Endothelial cell of umbilical vein (primary cell): ENCODE data around the gene APBB1. TPM values are rescaled to one million over a fixed set of nuclear protein-coding genes. Genes with fewer than 3 reads are reported as not detected.
A peak's percentile ranks its signal among the peaks of the same experiment; 100 is the strongest.

Experiments used
- BruUV-seq: library from RNA; stranded (reverse); fragments of 400-500 nt; replicated peaks from 2 replicates; lab custom pipeline; 2021; lab: Mats Ljungman, UMichigan
- CTCF ChIA-PET: fragments of 300-600, 350-600 bp; sonication (Branson Sonifier 250); formaldehyde crosslinking; loops from one replicate; lab custom pipeline; 2021; ENCODE audit warnings: antibody characterized with exemption, inconsistent platforms; lab: Charles Lee
- POLR2A ChIA-PET: fragments of 300-600, 350-600 bp; sonication (Branson Sonifier 250); formaldehyde crosslinking; loops from one replicate; lab custom pipeline; 2021; ENCODE audit warnings: antibody characterized with exemption, inconsistent platforms; lab: Charles Lee
- DNase-seq: peaks from one replicate; pipeline ENCODE4 v3.0.0-alpha.2; 2011; ENCODE audit warnings: low read depth, low spot score
- FAIRE-seq: peaks from 2 replicates; lab custom pipeline; 2011; peaks lifted over from hg19 to GRCh38; lab: Jason Lieb, UNC
- H2AFZ ChIP-seq: 2 replicates; pipeline ENCODE4 v1.6.0; 2012; ENCODE audit warnings: low read depth, low read length, control low read depth, inconsistent platforms
- H3K27ac ChIP-seq: 2 replicates; pipeline ENCODE4 v1.5.1; 2011; ENCODE audit warnings: low read depth, mild to moderate bottlenecking, control low read depth, low read length, moderate library complexity; ENCODE audit not compliant: insufficient read depth
- H3K27me3 ChIP-seq, 2 experiments: 2 replicates each; pipeline versions ENCODE4 v1.6.0 to v1.6.1; 2011; ENCODE audit warnings: low read length in 2 of 2, mixed read lengths in 1 of 2; ENCODE audit not compliant: control insufficient read depth in 2 of 2, insufficient read depth in 2 of 2
- H3K36me3 ChIP-seq, 2 experiments: 2 replicates in 1 of 2; 3 replicates in 1 of 2; pipeline ENCODE4 v1.5.1; 2011; ENCODE audit warnings: low read length in 2 of 2, mild to moderate bottlenecking in 1 of 2, moderate library complexity in 1 of 2; ENCODE audit not compliant: control insufficient read depth in 2 of 2, insufficient read depth in 2 of 2; ENCODE audit errors: extremely low read depth in 1 of 2
- H3K4me1 ChIP-seq: 3 replicates; pipeline ENCODE4 v1.5.1; 2011; ENCODE audit warnings: mild to moderate bottlenecking, low read length; ENCODE audit not compliant: control insufficient read depth, insufficient read depth; ENCODE audit errors: extremely low read depth
- H3K4me2 ChIP-seq: 2 replicates; pipeline ENCODE4 v1.6.1; 2011; ENCODE audit warnings: low read length, control low read depth, mixed read lengths; ENCODE audit not compliant: insufficient read depth
- H3K4me3 ChIP-seq, 3 experiments: fragments of 200-600 bp in 1 of 3; sonication (generic), shearing (Covaris generic) in 1 of 3; replicated peaks in 1 of 3; 2 replicates each; pipeline ENCODE4 v1.5.1; 2011 to 2016; ENCODE audit warnings: control low read depth in 3 of 3, low read length in 3 of 3, mild to moderate bottlenecking in 2 of 3, inconsistent platforms in 1 of 3, low read depth in 1 of 3, moderate library complexity in 1 of 3; ENCODE audit not compliant: insufficient read depth in 1 of 3
- H3K79me2 ChIP-seq: 2 replicates; pipeline ENCODE4 v1.6.0; 2012; ENCODE audit warnings: low read length, inconsistent platforms; ENCODE audit not compliant: control insufficient read depth, insufficient read depth
- H3K9ac ChIP-seq: replicated peaks from 2 replicates; pipeline ENCODE3; 2011; ENCODE audit warnings: low read length, control low read depth; ENCODE audit not compliant: insufficient read depth; ENCODE audit errors: extremely low read depth
- H3K9me1 ChIP-seq: replicated peaks from 3 replicates; pipeline ENCODE4 v1.6.0; 2011; ENCODE audit warnings: mild to moderate bottlenecking, low read length; ENCODE audit not compliant: control insufficient read depth, insufficient read depth; ENCODE audit errors: extremely low read depth
- H3K9me3 ChIP-seq: replicated peaks from 2 replicates; pipeline ENCODE4 v1.5.1; 2012; ENCODE audit warnings: low read length, inconsistent platforms; ENCODE audit not compliant: control insufficient read depth, insufficient read depth
- H4K20me1 ChIP-seq: replicated peaks from 2 replicates; pipeline ENCODE3; 2011; ENCODE audit warnings: mild to moderate bottlenecking, low read length; ENCODE audit not compliant: control insufficient read depth, insufficient read depth; ENCODE audit errors: extremely low read depth
- EZH2 ChIP-seq: IDR thresholded peaks from 2 replicates; pipeline ENCODE4 v1.6.1; 2012; ENCODE audit warnings: borderline replicate concordance, low read depth, mild to moderate bottlenecking, moderate library complexity, low read length, inconsistent platforms; ENCODE audit not compliant: severe bottlenecking
- FOS ChIP-seq: IDR thresholded peaks from 2 replicates; pipeline ENCODE4 v1.6.1; 2011; ENCODE audit warnings: mild to moderate bottlenecking, low read length, moderate library complexity, borderline replicate concordance; ENCODE audit not compliant: insufficient read depth
- GATA2 ChIP-seq: IDR thresholded peaks from 2 replicates; pipeline ENCODE4 v1.7.0; 2011; ENCODE audit warnings: low read depth, mild to moderate bottlenecking, moderate library complexity, mixed read lengths, low read length; ENCODE audit not compliant: insufficient read length, insufficient read depth
- MYC ChIP-seq: IDR thresholded peaks from one replicate; pipeline ENCODE4 v1.6.1; 2011; ENCODE audit warnings: mild to moderate bottlenecking, low read depth, low read length
- POLR2A ChIP-seq: IDR thresholded peaks from 2 replicates; pipeline ENCODE4 v1.6.1; 2012; ENCODE audit warnings: low read depth, mild to moderate bottlenecking, control low read depth, low read length
- POLR2AphosphoS5 ChIP-seq: IDR thresholded peaks from 2 replicates; pipeline ENCODE4 v1.6.1; 2012; ENCODE audit warnings: low read depth, mild to moderate bottlenecking, control low read depth, low read length, moderate library complexity; ENCODE audit not compliant: insufficient read depth
- dilution Hi-C: fragments of 300-500 bp; cut with MboI; formaldehyde crosslinking; loops from one replicate; pipeline ENCODE4 v1.15.0; 2019; ENCODE audit warnings: low sequenced_read_pairs; ENCODE audit not compliant: extremely low pct_ligation_motif_present
- intact Hi-C: fragments of 100-400 bp; cut with micrococcal nuclease; formaldehyde crosslinking; loops from one replicate; pipeline ENCODE4 v1.10.0; 2022
- polyA plus RNA-seq, 4 experiments: library from polyadenylated mRNA; depleted of rRNA in 3 of 4; stranded (reverse) in 3 of 4; unstranded in 1 of 4; fragments of >200 nt; gene quantifications; 2 replicates each; pipeline versions ENCODE4 v1.2.1 to v1.2.3, GENCODE V29; 2011 to 2012; ENCODE audit warnings: missing spikeins in 1 of 4
- total RNA-seq: library from RNA; stranded (reverse); gene quantifications from 2 replicates; pipeline ENCODE4 v1.2.3, GENCODE V29; 2021
- TF ChIP-seq, protein P1 (sequence below), 2 donors: IDR thresholded peaks; 1 replicate in 1 of 2; 2 replicates in 1 of 2; pipeline ENCODE4 v1.5.1; 2011; ENCODE audit warnings: low read length in 2 of 2, mild to moderate bottlenecking in 2 of 2, moderate library complexity in 2 of 2, control low read depth in 1 of 2, inconsistent platforms in 1 of 2, low read depth in 1 of 2; ENCODE audit not compliant: insufficient read depth in 1 of 2; ENCODE audit errors: extremely low read depth in 1 of 2
- TF ChIP-seq, protein P2 (sequence below): IDR thresholded peaks from 2 replicates; pipeline ENCODE4 v1.6.1; 2011; ENCODE audit not compliant: insufficient read depth, insufficient read length

APBB1 gene
- total and polyA plus RNA-seq, 2 donors (not counting 3 experiments of a cell fraction or from before 2014, with no cell fraction given): 48.0 to 63.5 TPM

DNA sequence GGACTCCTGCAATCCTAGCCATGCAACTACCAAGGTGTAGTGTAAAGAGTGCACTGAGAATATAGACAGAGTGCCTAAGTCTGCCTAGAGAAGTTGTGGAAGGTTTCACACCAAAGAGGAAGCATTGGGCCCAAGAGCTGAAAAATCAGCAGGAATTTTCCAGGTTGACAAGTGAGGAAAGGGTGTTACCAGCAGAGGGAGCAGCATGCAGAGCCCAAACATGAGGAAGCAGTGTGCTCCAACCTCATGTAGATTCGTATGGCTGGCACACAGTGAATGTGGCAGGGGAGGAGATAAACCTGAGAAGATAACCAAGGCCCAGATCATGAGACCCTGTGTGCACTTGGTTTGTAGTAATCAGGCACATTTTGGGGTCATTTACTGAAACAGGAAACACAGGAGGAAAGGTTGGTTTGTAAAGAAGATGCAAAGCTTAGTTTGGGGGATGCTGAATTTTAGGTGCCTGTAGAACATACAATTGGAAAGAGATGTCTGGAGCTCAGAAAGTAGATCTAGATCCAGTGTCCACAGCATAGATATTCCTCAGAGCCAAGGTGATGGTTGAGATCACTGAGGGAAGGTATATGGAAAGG lies 20.2 kb upstream of the APBB1 start:
- intact Hi-C loops: loop anchor here (1.0 to 2.0 kb wide), 4 partner anchors 60 to 318 kb away; no protein-coding TSS in a partner anchor
- Histone ChIP-seq H3K9me3 (no peaks in the 10 kb centered on the region), H3K9ac (no peak overlapping the region), H3K27ac (no peak overlapping the region), H3K9me1 (no peaks in the 10 kb centered on the region), H4K20me1 (no peaks in the 10 kb centered on the region), H3K4me3 (no peak overlapping the region), H2AFZ (no peak overlapping the region), H3K27me3 (no peaks in the 10 kb centered on the region), H3K36me3 (no peaks in the 10 kb centered on the region), H3K4me1 (no peaks in the 10 kb centered on the region), H3K4me2 (no peak overlapping the region), H3K79me2 (no peaks in the 10 kb centered on the region)
- FAIRE-seq (peak; percentile 83), DNase-seq (peak; percentile 63)
- ChIA-PET POLR2A (no interaction called here), CTCF (interaction anchor here (0.6 to 9.9 kb wide), 36 partner anchors 9 to 320 kb away, joined by 3 to 638 read pairs (median 6); partner anchors contain the start of genes APBB1, ARFIP2, DNHD1 and MRPL17)
- BruUV-seq: no TSS peak
- dilution Hi-C loops: no loop called here
- TF ChIP-seq GATA2 (no peak), POLR2AphosphoS5 (no peak)
- TF ChIP-seq, protein P1, sequence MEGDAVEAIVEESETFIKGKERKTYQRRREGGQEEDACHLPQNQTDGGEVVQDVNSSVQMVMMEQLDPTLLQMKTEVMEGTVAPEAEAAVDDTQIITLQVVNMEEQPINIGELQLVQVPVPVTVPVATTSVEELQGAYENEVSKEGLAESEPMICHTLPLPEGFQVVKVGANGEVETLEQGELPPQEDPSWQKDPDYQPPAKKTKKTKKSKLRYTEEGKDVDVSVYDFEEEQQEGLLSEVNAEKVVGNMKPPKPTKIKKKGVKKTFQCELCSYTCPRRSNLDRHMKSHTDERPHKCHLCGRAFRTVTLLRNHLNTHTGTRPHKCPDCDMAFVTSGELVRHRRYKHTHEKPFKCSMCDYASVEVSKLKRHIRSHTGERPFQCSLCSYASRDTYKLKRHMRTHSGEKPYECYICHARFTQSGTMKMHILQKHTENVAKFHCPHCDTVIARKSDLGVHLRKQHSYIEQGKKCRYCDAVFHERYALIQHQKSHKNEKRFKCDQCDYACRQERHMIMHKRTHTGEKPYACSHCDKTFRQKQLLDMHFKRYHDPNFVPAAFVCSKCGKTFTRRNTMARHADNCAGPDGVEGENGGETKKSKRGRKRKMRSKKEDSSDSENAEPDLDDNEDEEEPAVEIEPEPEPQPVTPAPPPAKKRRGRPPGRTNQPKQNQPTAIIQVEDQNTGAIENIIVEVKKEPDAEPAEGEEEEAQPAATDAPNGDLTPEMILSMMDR (IDR thresholded peaks at IDR 0.05; ENCODE audit: extremely low read depth in 1 of 2, insufficient read depth in 1 of 2, low read depth in 1 of 2, low read length in 2 of 2): peak; percentile 71 to 81

DNA sequence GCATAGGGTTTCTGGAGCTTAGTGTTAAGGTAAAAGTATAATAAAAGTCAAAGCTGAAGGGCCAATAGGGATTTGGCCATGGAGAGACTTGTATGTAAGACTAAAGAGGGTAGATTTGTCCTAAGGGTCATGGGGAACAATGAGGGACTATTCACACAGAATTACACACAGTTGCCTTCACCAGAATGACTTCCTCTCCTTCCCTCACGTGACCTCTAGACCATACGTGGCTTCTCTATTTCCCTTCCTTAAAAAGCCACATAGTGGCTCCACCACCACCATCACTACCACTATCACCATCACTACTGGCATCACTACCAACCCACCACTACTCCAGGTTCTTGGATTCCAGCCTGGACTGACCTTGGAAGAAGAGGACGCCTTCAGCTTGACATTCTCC lies 19.1 kb upstream of the APBB1 start:
- Histone ChIP-seq H3K79me2 (no peaks in the 10 kb centered on the region), H3K9me1 (no peaks in the 10 kb centered on the region), H3K27ac (no peak overlapping the region), H3K9ac (no peak overlapping the region), H3K36me3 (no peaks in the 10 kb centered on the region), H3K4me1 (no peaks in the 10 kb centered on the region), H3K27me3 (no peaks in the 10 kb centered on the region), H3K4me2 (no peak overlapping the region), H3K9me3 (no peaks in the 10 kb centered on the region), H3K4me3 (no peak overlapping the region), H2AFZ (no peak overlapping the region), H4K20me1 (no peaks in the 10 kb centered on the region)
- ChIA-PET CTCF (interaction anchor here (0.8 to 9.9 kb wide), 20 partner anchors 8 to 319 kb away, joined by 3 to 638 read pairs (median 9); partner anchors contain the start of genes APBB1, ARFIP2, DNHD1 and TIMM10B), POLR2A (no interaction called here)
- dilution Hi-C loops (no loop called here), intact Hi-C loops (loop anchor here (2.0 kb wide), 1 partner anchor 319 kb away; no protein-coding TSS in a partner anchor)
- TF ChIP-seq, protein P2, sequence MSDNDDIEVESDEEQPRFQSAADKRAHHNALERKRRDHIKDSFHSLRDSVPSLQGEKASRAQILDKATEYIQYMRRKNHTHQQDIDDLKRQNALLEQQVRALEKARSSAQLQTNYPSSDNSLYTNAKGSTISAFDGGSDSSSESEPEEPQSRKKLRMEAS: no peak
- TF ChIP-seq EZH2 (no peak), POLR2AphosphoS5 (no peak), POLR2A (no peak), MYC (no peak), FOS (no peak)
- BruUV-seq: no TSS peak
- DNase-seq (no peak), FAIRE-seq (no peak)
